ENCODE results near the gene KDR. TPM values are rescaled to one million over a fixed set of nuclear protein-coding genes. Genes with fewer than 3 reads are reported as not detected.

The KDR gene
- total and polyA plus RNA-seq, 10 of the 15 experiments (the other 5 are each of a cell fraction or from before 2014, with no cell fraction given), result 0.04 to 0.13 TPM; not detected in 8

DNA sequence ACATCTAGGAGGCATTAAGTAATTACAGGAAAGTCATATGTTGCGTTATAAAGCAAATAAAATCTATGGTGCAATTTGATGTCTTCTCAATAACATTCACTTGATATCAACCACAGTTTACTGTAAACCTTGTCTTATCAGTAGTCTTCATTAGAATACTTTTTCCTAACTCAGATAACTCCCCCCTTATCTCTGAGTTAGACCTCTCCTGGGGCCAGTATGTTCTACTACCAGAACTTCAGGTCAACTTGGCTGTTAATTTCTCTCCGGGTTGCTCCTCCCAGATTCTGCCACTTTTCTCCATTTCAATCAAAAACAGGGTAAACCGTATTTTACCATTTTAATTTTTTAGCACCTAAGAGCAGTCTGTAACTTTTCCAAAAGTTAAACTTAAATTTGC is 50.0 kb downstream of the KDR start:
- Histone ChIP-seq H3K79me2 (ENCODE audit: control insufficient read depth, insufficient read depth, low read length) (no peaks in the 10 kb centered on the region), H3K27me3 (replicated peaks in 1 of 2; ENCODE audit: control insufficient read depth in 2 of 2, insufficient read depth in 2 of 2, low read length in 1 of 2) (no peaks in the 10 kb centered on the region), H3K4me3 (no peak overlapping the region), H3K9ac (ENCODE audit: control insufficient read depth, insufficient read depth, low read length) (no peak overlapping the region), H4K20me1 (ENCODE audit: control insufficient read depth, insufficient read depth) (no peaks in the 10 kb centered on the region), H3K9me3 (replicated peaks; ENCODE audit: control insufficient read depth, insufficient read depth, low read length) (no peaks in the 10 kb centered on the region), H3K36me3 (ENCODE audit: control insufficient read depth in 2 of 2, insufficient read depth in 2 of 2, low read length in 1 of 2) (no peaks in the 10 kb centered on the region), H3K27ac (ENCODE audit: control insufficient read depth, insufficient read depth) (no peak overlapping the region), H2AFZ (ENCODE audit: control insufficient read depth, low read depth, low read length) (no peak overlapping the region), H3K4me2 (ENCODE audit: control insufficient read depth, insufficient read depth) (no peak overlapping the region), H3K4me1 (ENCODE audit: control insufficient read depth, insufficient read depth, low read length) (no peaks in the 10 kb centered on the region)
- DNase-seq (ENCODE audit: low read depth, low spot score) (no peak), ATAC-seq (no peak), FAIRE-seq (no peak)
- SMC1A ChIA-PET (ENCODE audit: uncharacterized antibody, unreplicated experiment), result interaction anchor here (1.6 kb wide), 1 partner anchor 9 kb away, joined by 4 read pairs; no protein-coding TSS in a partner anchor
- RAD21 ChIA-PET (ENCODE audit: unreplicated experiment), result no interaction called here
- CTCF ChIA-PET, result interaction anchor here (1.5 kb wide), 1 partner anchor 8 kb away, joined by 3 read pairs; no protein-coding TSS in a partner anchor
- WGBS (ENCODE audit: insufficient coverage, insufficient replicate concordance, low lambda C conversion rate, missing lambda C conversion rate), result 29% methylated on average over 3 of the region's 3 CpGs
- BruUV-seq (replicated peaks), result no TSS peak
- POLR2A ChIA-PET, result no interaction called here
- in situ Hi-C loops (cut with MboI) (no loop called here), intact Hi-C loops (cut with micrococcal nuclease; ENCODE audit: unreplicated experiment) (no loop called here)
- TF ChIP-seq, protein P1, sequence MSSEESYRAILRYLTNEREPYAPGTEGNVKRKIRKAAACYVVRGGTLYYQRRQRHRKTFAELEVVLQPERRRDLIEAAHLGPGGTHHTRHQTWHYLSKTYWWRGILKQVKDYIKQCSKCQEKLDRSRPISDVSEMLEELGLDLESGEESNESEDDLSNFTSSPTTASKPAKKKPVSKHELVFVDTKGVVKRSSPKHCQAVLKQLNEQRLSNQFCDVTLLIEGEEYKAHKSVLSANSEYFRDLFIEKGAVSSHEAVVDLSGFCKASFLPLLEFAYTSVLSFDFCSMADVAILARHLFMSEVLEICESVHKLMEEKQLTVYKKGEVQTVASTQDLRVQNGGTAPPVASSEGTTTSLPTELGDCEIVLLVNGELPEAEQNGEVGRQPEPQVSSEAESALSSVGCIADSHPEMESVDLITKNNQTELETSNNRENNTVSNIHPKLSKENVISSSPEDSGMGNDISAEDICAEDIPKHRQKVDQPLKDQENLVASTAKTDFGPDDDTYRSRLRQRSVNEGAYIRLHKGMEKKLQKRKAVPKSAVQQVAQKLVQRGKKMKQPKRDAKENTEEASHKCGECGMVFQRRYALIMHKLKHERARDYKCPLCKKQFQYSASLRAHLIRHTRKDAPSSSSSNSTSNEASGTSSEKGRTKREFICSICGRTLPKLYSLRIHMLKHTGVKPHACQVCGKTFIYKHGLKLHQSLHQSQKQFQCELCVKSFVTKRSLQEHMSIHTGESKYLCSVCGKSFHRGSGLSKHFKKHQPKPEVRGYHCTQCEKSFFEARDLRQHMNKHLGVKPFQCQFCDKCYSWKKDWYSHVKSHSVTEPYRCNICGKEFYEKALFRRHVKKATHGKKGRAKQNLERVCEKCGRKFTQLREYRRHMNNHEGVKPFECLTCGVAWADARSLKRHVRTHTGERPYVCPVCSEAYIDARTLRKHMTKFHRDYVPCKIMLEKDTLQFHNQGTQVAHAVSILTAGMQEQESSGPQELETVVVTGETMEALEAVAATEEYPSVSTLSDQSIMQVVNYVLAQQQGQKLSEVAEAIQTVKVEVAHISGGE (CRISPR knock-in tag; IDR thresholded peaks at IDR 0.05), result no peak
- no peak for TF ChIP-seq ESRRA (IDR thresholded peaks at IDR 0.05; ENCODE audit: low read length)
- TF ChIP-seq WRNIP1 (IDR thresholded peaks at IDR 0.05; ENCODE audit: borderline replicate concordance, low read depth, low read length), result no peak
- TF ChIP-seq STAT1 (conservative IDR thresholded peaks at IDR 0.05), result no peak
- no peak for TF ChIP-seq MAX (IDR thresholded peaks at IDR 0.05; ENCODE audit: low read depth, low read length)
- TF ChIP-seq RAD21 (IDR thresholded peaks at IDR 0.05; ENCODE audit: insufficient read depth, low read depth, low read length), result no peak
- no peak for TF ChIP-seq TAF1 (IDR thresholded peaks at IDR 0.05; ENCODE audit: borderline replicate concordance, low read depth, low read length)
- no peak for TF ChIP-seq BCL11A (IDR thresholded peaks at IDR 0.05; ENCODE audit: low read depth, low read length)
- no peak for TF ChIP-seq ZNF384 (IDR thresholded peaks at IDR 0.05; ENCODE audit: borderline replicate concordance, low read depth, low read length)
- TF ChIP-seq NFYA (IDR thresholded peaks at IDR 0.05; ENCODE audit: borderline replicate concordance, low read depth, low read length), result no peak
- no peak for TF ChIP-seq ZBTB40 (IDR thresholded peaks at IDR 0.05; ENCODE audit: borderline replicate concordance)
- TF ChIP-seq, protein P2, sequence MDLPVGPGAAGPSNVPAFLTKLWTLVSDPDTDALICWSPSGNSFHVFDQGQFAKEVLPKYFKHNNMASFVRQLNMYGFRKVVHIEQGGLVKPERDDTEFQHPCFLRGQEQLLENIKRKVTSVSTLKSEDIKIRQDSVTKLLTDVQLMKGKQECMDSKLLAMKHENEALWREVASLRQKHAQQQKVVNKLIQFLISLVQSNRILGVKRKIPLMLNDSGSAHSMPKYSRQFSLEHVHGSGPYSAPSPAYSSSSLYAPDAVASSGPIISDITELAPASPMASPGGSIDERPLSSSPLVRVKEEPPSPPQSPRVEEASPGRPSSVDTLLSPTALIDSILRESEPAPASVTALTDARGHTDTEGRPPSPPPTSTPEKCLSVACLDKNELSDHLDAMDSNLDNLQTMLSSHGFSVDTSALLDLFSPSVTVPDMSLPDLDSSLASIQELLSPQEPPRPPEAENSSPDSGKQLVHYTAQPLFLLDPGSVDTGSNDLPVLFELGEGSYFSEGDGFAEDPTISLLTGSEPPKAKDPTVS (IDR thresholded peaks at IDR 0.05; ENCODE audit: low read depth, low read length), result no peak
